Left forelimb (tissue), 1 donor: Measurements from ENCODE around the gene B3GAT1.
"Not testable (repeated sequence)": the region's sequence is repeated elsewhere in the genome, so short reads cannot be mapped to it uniquely, and the experiment has no call there.

Experiments used
- DNase-seq: peaks from one replicate; pipeline ENCODE4 v3.0.0-alpha.2; 2018; ENCODE audit warnings: low spot score

B3GAT1 gene, protein sequence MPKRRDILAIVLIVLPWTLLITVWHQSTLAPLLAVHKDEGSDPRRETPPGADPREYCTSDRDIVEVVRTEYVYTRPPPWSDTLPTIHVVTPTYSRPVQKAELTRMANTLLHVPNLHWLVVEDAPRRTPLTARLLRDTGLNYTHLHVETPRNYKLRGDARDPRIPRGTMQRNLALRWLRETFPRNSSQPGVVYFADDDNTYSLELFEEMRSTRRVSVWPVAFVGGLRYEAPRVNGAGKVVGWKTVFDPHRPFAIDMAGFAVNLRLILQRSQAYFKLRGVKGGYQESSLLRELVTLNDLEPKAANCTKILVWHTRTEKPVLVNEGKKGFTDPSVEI

DNA sequence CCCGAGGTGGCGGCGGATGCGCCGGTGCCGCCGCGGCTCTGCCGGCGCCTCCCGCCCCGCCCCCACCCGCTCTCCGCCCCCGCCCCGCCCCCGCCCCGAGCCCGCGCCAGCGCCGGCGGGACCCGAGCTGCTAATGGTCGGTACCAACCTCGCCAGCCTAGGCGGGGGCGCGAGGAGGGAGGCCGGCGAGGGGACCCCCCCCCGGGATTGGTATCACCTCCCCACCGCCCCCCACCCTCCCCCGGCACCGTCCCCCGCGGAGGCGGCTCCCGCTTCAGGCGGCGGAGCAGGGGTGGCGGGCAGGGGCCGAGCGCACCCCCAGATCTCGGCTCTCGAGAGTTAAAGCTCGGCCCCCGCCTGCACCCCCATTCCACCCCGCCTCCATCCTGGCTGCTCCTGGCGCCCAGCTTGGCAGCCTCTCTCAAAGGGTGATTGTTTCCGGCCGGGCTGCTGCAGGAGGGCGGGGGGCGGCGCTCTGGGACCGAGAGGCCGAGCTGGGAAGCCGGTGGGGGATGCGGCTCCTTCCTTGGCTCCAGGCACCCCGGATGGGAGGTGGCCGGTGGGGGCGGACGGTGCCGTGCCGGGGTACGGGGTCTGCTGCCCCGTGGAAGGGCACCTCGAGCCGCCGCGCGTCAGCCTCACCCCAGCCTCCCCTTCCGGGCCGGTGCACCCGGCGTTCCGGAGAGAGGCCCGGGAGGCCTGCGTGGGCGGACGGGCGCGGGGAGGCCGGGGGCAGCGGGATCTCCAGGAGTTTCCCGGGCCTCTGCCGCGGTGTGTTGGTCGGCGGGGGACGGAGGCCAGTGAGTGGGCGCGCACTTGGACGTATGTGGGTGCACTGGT, at the start of gene B3GAT1:
Gene B3GAT1, minus strand, starts transcription at position 40 of the 840 bp plus-strand sequence. CDS start 24,583 bp downstream, outside the sequence.
- DNase-seq = no peak

- no peak for DNase-seq
These were observed 49.6 kb upstream of the B3GAT1 start for GRCh38 chr11:134461621-134462020.

DNA sequence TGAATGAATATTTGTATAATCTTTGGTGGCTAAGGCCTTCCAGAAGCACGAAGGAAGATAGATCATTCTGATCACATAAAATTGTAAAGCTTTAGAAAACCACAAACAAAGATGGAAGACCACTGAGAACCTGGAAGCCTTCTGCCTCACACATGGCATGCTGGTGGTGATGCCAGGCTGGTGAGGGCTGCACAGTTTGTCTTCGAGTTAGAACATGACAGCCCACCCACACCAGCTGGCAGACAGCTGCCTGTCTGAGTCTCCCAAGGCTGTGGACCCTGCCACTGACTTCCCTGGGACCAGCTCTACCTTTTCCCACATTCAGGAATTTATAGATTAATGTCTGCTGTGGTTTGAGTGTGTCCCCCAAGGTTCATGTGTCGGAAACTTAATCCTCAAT, 48.8 kb upstream of the B3GAT1 start:
- no peak for DNase-seq

- no peak for DNase-seq
These were observed 48.1 kb upstream of the B3GAT1 start for GRCh38 chr11:134460062-134460561.

GRCh38 chr11:134459246-134460061, 47.4 kb upstream of the B3GAT1 start:
- no peak for DNase-seq

GRCh38 chr11:134457411-134458007, 45.5 kb upstream of the B3GAT1 start:
- not testable (repeated sequence) for DNase-seq

DNA sequence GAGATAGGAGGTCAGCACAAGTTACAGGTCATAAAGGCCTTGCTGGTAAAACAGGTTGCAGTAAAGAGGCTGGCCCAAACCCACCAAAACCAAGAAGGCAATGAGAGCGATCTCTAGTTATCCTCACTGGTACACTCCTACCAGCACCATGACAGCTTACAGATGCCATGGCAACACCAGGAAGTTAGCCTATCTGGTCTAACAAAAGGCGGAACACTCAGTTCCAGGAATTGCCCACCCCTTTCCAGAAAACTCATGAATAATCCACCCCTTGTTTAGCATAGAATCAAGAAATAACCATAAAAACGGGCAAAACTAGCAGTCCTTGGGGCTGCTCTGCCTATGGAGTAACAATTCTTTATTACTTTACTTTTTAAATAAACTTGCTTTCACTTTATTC, 43.5 kb upstream of the B3GAT1 start:
- DNase-seq = no peak

- no peak for DNase-seq
These were observed 42.2 kb upstream of the B3GAT1 start for GRCh38 chr11:134454146-134454690.

GRCh38 chr11:134453441-134453840, 41.4 kb upstream of the B3GAT1 start:
- DNase-seq = no peak

GRCh38 chr11:134452838-134453155, 40.8 kb upstream of the B3GAT1 start:
- no peak for DNase-seq

GRCh38 chr11:134452026-134452837, 40.2 kb upstream of the B3GAT1 start:
- no peak for DNase-seq

GRCh38 chr11:134450186-134450585, 38.1 kb upstream of the B3GAT1 start:
- no peak for DNase-seq

- DNase-seq = no peak
These were observed 37.7 kb upstream of the B3GAT1 start for GRCh38 chr11:134449713-134450112.

DNA sequence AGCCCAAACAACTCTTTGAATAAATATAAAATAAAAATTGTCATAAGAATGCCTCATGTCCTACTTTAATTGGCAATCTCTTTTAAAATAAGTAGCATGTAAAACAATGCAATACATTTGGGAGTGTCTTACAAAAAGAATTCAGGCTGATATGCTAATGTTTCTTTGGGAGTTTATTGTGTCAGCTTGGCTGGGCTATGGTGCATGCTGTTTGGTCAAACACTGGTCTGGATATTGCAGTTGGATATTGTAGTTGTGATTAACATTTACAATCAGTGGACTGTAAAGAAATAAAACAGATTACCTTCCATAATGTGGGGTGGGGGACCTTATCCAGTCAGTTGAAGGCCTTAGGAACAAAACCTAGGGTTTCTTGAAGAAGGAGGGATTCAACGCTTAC, 37.0 kb upstream of the B3GAT1 start:
- DNase-seq = no peak

- DNase-seq = no peak
These were observed 35.7 kb upstream of the B3GAT1 start for GRCh38 chr11:134447696-134448095.

DNA sequence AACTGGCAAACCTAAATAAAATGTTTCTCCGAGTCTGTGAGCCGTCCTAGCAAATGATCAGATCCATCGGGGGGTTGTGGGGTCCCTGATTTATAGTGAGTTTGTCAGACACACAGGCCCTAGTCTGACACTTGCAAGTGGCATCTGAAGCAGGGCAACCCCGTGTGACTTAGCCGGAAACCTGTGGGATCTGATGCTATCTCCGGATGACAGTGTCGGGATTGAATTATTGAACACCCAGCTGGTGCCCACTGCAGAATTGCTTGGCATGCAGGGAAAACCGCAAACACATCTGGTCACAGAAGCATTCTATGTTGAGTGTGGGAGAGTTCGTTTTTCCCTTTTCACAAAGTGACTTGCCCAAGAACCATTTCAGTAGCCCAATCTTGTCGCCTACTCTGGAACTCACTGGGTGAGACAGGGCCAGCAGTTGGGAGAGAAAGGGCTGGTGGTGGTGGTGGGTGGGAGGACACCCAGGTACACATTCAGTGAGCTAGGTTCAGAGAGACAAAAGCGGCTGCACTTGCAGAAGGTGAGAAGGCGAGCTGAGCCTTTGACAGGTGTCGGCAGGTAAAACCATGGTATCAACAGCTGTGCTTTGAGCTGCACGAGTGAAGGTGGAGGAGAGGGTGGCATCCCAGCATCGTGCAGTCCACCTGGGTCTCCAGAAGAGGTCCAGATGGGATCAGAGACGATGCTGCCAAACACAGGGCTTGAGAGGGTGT, 33.7 kb upstream of the B3GAT1 start:
- no peak for DNase-seq

- not testable (repeated sequence) for DNase-seq
These were observed 32.4 kb upstream of the B3GAT1 start for GRCh38 chr11:134444160-134445108.

DNA sequence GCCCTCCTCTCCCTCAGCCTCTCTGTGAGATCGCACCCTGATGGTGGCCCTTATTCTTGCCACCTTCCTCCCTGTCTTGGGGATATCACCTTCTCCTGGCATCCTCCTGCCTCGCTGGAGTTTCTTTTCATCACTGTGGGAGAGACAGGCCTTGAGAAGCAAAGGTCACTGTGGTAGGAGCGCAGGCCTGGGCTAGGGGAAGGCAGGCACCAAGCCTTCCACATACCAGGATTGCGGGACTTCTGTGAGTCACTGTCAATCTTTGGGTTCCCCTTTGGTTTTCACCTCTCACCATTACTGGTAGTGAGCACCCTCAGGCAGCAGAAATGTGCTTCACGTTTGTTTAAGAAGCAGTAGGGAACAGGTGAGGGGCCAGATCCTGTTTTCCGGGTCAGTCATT, 31.2 kb upstream of the B3GAT1 start:
- DNase-seq = no peak

DNA sequence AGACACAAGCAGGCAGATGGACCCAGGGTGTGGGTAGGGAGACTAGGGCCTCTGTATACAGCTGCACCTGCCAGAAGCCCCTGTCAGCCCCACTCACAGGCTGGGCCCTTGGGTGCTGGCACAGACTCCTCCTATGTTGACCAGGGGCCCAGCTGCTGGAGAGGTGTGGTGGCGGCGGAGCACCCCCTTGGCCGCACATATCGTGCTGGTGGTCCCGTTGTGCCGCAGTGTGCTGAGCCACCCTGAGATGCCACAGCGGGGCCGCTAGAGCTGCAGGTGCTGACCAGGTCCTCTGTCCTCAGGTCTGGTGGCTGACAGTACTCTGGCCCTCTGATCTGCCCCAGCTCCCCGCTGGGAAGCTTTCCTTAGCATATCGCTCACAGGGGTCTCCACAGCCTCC, 30.2 kb upstream of the B3GAT1 start:
- no peak for DNase-seq
